OCI-M1 (cell line): Measurements from ENCODE around the gene OR10T2.
"Not testable (repeated sequence)": the region's sequence is repeated elsewhere in the genome, so short reads cannot be mapped to it uniquely, and the experiment has no call there.

ENCODE experiments used
- DNase-seq: peaks from one replicate; lab custom pipeline; 2025; lab: John Stamatoyannopoulos, UW

Gene OR10T2, protein sequence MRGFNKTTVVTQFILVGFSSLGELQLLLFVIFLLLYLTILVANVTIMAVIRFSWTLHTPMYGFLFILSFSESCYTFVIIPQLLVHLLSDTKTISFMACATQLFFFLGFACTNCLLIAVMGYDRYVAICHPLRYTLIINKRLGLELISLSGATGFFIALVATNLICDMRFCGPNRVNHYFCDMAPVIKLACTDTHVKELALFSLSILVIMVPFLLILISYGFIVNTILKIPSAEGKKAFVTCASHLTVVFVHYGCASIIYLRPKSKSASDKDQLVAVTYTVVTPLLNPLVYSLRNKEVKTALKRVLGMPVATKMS

DNA sequence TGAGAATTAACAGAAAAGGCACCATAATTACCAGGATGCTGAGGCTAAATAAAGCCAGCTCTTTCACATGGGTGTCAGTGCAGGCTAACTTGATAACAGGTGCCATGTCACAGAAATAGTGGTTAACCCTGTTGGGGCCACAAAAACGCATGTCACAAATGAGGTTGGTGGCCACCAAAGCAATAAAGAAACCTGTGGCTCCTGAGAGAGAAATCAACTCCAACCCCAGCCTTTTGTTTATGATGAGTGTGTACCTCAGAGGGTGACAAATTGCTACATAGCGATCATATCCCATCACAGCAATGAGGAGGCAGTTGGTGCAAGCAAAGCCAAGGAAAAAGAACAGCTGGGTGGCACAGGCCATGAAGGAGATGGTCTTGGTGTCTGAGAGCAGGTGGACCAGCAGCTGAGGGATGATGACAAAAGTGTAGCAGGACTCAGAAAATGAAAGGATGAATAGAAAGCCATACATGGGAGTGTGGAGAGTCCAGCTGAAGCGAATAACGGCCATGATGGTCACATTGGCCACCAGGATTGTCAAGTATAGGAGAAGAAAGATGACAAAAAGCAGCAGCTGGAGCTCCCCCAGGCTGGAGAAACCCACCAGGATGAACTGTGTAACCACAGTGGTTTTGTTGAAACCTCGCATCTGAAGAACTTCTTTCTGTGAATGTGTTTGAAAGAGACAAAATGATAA, at the start of gene OR10T2:
Gene OR10T2, minus strand, starts transcription at position 649 of the 697 bp plus-strand sequence. Its CDS starts 0 bp downstream, at position 649.
- DNase-seq = no peak

DNA sequence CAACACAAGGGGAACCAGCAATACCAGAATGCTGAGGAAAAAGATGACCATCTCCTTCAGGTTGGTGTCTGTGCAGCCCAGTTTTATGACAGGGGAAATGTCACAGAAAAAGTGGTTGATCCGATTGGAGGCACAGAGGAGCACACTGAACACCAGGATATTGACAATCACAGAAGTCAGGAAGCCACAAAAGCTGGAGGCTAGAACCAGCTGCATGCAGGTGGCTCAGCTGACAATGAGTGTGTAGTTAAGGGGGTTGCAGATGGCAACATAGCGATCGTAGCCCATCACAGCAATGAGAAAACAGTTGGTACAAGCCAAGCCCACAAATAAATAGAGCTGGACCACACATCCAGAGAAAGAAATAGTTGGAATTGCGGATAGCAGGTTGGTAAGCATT, 46.1 kb upstream of the OR10T2 start:
- no peak for DNase-seq

DNA sequence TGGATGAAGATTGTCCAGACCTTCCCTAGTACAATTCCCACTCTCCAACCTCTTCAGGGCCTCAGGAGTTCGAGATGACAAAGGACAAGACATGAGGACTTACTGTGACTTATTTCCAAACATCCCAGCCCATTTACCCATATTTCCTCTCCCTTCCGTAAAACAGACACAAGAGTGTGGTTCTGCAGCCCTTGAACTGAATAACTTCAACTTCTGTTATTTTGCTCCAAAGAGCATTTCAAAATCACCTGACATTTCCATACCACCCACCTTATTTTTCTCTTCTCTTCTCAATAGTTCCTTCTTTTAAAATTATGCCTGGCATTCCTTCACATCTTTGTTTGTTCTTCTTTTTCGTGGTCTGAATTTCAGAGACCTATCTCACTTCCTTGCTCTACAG, 35.5 kb upstream of the OR10T2 start:
- no peak for DNase-seq

DNA sequence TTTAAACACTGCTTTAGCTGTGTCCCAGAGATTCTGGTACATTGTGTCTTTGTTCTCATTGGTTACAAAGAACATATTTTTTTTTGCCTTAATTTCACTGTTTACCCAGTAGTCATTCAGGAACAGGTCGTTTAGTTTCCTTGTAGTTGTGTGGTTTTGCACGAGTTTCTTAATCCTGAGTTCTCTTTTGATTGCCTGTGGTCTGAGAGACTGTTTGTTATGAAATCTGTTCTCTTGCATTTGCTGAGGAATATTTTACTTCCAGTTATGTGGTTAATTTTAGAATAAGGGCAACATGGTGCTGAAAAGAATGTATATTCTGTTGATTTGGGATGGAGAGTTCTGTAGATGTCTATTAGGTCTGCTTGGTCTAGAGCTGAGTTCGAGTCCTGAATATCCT, 30.9 kb upstream of the OR10T2 start:
- not testable (repeated sequence) for DNase-seq

DNA sequence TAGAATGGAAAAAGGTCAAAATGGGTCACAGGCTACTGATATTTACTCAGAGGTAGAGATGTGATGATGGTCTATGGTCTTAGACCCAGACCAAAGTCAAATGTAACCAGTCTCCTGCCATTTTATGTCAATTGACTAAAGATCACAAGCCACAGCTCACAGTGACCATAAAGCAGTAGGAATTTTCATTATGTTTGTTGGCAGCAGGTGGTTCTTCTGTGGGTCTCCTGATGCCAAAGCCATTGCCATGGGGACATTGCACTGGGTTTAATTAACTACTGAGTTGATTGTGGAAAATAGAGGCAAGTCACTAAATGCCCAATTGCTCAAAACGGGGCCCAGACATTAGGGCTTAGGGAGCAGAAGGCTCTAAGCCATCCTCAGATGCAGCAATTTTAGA, 26.9 kb upstream of the OR10T2 start, which contains the start of gene OR10K2:
Gene OR10K2, minus strand, starts transcription at position 101 of the 400 bp plus-strand sequence. CDS start 5,371 bp downstream, outside the sequence.
- DNase-seq = no peak

DNA sequence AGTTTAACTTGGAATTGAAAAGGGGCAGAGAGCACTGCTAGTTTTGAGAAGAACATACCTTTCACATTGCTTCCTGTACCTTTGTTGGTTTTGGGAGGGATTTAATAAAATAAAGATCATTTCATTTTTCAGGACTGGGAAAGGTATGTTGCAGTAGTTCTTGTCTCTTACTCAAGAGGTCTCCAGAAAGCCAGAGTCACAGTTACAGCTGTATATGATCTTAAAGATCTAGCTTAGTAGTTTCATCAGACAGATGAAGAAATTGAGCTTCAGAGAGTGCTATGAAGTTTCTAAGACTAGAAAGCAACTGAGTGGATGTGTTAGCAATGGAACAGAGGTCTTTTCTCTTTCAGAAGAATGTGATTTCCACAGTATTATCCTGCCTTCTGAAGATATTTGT, 25.8 kb upstream of the OR10T2 start:
- peak; percentile 41 for DNase-seq

DNA sequence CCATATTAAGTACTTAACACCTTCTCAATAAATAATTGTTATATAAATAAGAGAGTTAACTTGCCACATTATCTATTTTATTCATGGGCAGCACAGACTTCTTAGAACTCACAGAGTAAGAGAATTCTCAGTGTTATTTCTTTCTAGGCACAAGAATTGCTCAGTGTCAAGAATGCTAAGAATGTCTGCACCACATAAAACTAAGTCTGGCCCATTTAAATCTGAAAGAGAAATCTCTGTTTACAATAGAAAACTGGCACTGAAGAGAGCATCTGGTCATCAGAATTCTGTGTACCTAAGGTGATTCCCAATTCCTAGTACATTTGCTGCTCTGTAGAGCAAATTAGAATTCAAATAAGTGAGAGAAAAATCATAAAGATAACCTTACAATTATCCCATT, 22.9 kb upstream of the OR10T2 start:
- no peak for DNase-seq

DNA sequence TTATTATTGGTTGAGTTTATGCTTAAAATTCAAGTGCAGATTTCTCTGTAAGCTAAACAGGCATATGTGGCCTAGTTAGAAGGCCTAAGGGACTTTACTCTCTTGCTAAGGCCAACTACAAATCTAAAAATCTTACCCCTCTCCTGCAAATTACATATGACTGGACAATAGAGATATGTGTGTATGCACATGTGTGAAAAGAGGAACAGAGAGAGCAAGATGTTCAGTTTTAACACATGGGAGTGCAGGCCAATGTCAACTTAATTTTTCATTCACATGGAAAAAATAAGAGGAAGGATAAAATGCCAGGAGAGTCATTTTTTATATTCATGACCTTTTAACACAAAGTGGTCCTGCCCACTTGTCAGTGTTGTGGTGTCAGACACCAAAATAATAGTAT, 18.3 kb upstream of the OR10T2 start:
- no peak for DNase-seq

DNA sequence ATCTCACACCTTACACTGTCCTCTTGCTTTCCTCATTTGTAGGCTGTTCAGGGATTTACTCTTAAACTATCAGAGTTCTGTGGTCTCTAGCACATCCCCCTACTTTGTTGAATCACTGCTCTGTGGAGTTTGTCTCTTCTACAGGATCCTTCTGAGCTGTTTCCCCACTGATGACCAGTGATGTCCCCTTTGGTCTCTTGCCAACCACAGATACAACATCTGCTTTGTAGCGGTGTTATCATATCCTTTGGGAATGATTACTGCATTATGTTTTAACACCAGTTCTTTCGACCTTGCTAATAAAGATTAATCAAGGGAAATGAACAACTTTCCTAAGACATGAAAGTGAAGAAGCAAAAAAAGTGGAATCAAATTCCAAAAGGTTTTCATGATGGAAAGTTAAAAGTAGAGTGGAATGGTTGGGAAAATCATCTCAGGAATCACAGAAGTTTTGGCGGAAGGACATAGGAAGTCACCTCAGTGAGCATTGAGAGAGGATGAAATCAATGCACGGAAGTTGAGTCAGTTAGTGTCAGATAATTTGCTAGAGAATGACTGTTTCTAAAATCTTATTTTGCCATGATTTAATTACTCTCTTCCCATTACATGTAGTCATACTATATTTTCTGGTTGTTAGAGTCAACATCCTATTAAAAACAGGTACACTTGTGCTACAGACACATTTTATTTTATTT, 15.5 kb upstream of the OR10T2 start:
- DNase-seq = no peak

DNA sequence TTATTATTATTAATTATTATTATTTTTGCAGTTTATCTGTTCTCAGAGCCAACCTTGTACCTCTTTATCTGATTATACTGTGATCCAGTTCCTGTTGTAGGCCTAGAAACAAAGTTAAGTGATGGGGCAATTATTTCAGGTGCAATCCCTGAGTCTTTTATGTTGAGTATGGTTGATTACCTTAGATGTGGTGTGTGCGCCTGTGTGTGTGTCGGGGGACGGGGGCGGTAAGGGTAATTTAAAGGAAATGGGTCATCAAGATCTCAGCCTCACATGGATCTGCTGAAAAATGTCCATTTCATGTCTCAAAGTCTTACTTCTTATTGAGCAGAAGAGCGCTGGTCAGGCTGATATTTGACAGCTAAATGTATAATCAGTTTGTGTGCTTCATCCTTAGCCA, 7.8 kb upstream of the OR10T2 start:
- no peak for DNase-seq

DNA sequence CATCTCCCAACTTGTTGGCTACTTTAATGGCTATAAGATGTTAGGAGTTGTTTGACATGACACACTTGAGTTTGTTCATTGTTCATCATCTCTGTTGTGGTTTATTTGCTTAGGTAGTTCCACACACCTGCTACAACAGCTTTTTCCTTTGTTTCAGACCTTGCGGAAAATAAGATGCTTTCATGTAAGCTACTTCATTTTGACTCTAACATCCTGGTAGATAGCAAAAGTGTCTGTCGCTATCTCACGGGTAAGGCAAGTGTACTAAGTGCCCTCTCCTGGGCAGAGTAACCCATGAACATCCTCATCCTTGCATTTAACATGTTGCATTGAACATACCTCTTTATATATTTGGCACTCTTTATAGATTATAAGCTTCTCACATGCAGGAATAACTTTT, 1.6 kb upstream of the OR10T2 start:
- DNase-seq = no peak

DNA sequence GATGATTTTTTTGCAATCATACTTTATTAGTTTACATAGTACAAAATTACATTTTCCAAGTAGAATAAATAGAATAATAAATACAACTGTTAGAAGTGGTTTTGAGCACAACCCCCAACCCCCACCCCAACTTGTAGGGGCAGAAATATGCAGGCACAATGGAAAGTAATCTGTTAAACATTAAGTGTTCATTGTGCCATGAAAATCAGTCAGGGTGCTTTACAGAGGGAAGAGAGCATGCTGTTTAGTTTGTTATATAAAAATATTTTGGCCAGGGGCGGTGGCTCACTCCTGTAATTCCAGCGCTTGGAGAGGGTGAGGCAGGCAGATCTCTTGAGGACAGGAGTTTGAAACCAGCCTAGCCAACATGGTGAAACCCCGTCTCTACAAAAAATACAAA, 2.6 kb downstream of the OR10T2 start:
- DNase-seq = no peak

DNA sequence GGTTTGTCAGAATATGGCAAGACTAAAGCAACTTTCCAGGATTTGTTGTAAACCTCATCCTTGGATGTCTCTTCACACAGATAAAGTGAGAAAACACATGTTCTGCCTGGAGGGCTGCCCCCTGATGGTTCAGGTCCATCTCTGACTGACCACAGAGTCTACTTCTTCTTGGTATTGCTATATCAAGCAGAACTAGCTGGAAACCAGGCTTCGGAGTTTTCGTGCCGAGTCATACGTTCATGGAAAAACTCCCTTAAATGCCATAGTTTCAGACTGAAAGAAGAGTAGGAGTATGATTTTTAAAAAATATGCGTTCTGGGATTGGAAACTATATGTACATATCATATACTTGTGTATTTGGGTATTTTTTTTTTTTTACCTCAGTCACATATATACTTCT, 5.8 kb downstream of the OR10T2 start:
- DNase-seq = peak; percentile 7

DNA sequence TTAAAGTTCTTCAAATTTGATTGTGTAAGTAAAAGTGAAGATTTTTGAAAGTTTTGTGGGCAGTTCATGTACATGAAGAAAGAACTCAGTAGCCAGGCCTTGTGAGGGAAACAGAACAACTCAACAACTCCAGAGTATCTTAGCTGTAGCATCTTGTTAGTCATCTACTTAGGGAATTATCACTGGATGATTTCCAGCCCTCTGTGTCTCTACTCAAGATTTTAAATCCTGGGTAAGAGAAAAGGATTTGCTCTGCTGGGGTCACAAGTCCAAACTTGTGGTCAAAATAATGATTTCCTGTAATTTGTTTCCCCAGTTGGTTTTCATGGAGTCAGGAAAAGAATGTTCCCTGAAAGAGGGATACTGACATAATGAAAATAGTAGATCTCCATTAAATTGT, 8.2 kb downstream of the OR10T2 start:
- no peak for DNase-seq

DNA sequence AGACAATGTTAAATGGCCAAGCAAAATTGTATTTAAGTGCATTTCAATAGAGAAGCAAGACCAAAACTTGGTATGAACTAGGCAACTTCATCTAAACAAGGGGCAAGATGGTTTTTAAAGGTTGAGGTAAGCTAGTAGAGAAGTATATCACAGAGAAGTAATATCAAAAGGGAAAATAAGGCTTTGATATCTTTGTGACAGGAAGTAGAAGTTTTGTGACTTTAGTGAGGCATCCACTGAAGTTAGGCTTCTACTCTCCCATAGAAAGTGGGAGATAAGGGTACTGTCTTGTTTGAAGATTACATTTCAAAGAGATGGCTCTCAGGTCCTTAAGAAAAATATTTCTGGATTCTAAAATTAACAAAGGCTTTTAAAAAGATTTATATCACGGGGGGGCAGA, 8.9 kb downstream of the OR10T2 start:
- no peak for DNase-seq

DNA sequence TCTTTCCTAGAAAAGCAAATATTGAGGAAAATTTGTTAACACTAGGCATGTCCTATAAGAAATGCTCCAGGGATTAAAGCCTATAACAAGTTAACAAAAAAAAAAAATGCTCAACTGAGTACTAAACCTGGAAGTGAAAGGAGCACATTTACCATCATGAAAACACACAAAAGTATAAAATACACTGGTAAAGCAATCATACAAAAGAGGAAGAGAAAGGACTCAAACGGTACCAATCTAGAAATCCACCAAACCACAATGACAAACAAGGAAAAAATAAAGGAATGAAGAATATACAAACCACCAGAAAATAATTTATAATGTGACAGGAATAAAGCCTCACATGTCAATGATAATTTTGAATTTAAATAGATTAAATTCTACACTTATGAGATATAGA, 24.4 kb downstream of the OR10T2 start:
- DNase-seq = peak; percentile 18

DNA sequence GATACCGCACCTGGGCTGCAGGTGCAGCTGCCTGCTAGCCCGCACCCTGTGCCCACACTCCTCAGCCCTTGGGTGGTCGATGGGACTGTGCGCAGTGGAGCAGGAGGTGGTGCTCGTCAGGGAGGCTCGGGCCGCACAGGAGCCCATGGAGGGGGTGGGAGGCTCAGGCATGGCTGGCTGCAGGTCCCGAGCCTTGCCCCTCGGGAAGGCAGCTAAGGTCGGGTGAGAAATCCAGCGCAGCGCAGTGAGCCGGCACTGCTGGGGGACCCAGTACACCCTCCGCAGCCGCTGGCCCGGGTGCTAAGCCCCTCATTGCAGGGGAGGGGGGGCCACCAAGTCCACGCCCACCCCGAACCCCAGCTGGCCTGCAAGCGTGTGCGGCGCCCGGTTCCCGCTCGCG, 25.2 kb downstream of the OR10T2 start:
- DNase-seq = not testable (repeated sequence)

DNA sequence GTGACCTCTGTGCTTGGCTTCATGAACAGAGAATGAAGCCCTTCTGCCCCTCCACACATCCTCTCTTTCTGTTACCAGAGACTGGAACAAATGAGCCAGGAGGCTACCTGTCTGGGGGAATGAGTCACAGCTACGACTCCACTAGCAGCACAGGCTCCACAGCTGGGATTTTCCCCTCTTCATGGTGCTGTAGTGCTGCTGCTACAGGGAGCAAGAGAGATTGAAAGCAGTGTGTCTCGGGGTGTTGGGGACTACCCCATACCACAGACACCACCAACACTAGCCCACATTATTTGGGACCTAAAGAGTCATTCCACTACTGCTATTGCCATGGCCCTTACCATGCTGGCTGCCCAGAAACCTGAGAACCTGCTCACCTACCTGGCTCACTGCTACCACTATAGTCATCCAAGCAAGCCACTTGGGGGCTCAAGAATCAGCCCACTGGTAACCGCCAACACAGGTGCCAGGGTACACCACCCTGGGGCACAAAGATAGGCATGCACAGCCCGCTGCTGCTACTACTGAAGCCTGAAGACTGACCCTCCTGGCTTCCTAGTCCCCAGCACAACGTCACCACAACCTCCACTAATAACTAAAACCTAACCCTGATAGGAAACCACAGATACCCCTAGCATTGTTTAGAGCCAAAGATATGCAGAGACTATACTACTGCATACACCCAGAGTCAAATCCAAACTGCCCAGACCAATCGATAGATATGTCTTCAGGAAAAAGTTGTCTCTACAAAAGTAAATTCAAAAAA, 27.9 kb downstream of the OR10T2 start:
- DNase-seq = no peak

DNA sequence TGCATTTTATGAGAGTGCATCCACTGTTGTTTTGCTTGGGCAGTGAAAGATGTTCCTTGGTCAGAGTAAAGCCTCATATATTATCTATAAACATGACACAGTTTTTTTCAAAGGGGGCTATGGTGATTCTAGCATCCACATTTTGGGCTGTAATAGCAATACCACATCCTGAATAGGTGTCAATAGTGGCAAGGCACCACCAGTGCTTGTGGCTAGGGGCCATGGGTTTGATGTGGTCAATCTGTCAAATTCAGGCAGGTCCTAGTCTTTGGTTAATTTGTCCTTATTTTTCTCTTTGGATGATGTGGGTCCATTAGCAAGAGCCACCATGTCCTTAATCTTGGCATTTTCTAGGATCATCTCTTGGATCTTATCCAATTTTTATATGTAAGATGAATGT, 32.5 kb downstream of the OR10T2 start:
- DNase-seq = no peak

DNA sequence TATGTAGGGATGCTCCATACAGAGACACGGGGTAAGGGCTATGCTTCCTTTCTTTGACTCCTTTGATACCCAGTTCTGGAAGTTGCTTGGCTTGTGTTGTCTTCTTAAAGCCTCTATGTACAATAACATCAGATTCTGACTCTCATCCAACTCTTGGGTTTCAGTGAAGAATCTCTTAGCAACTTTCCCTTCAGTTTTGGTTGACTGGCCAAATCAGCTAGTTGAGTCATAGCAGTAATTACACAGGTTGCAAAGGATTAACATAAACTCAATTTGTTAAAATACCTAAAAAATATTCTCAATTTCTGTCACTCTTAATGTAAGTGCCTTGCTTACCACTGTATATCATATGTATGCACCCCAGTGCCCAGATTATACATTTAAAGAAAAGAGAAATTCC, 36.3 kb downstream of the OR10T2 start:
- no peak for DNase-seq

DNA sequence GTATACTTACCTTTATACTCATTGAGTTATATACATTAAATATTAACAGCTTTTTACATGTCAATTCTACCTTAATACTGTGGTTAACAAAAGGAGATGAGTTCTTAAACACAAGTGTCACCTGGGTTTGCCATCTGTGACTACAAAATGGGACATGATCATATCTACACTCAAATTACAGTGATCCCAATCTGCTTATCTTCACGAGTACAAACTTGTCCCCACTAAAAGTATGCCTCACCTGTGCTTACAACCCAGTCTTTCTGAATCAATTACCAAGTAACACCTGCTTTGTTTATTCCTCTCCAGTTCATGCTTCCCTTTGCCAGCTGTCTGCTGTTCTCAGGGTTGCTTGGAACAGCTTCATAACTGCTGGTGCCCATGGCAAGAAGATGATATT, 36.8 kb downstream of the OR10T2 start:
- DNase-seq = no peak

DNA sequence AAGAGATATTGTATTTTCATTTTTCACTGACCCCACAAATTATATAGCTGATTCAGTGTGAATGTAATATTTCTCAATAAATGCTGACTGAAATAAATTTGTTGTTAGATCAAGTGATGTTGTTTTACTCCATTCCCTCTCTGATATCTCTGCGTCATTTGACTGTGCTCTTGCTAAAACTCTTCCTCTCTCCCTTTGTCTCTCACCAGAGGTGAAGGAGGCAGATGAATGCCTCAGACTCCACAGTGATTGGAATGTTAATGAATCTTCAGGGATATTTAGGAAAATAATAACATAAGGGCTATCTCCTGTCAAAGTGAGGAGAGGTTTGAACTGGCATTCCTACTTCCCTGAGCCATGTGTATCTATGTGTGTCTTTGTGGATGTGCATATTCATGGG, 41.8 kb downstream of the OR10T2 start:
- DNase-seq = no peak
